Measurements from ENCODE around the gene CREB3L4.

- TF ChIP-seq, protein P1, sequence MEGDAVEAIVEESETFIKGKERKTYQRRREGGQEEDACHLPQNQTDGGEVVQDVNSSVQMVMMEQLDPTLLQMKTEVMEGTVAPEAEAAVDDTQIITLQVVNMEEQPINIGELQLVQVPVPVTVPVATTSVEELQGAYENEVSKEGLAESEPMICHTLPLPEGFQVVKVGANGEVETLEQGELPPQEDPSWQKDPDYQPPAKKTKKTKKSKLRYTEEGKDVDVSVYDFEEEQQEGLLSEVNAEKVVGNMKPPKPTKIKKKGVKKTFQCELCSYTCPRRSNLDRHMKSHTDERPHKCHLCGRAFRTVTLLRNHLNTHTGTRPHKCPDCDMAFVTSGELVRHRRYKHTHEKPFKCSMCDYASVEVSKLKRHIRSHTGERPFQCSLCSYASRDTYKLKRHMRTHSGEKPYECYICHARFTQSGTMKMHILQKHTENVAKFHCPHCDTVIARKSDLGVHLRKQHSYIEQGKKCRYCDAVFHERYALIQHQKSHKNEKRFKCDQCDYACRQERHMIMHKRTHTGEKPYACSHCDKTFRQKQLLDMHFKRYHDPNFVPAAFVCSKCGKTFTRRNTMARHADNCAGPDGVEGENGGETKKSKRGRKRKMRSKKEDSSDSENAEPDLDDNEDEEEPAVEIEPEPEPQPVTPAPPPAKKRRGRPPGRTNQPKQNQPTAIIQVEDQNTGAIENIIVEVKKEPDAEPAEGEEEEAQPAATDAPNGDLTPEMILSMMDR (IDR thresholded peaks at IDR 0.05): no peak
- TF ChIP-seq POLR2A (IDR thresholded peaks at IDR 0.05): no peak
- TF ChIP-seq POLR2AphosphoS5 (IDR thresholded peaks at IDR 0.05): no peak
Observed at GRCh38 chr1:153968972-153969371, 1.3 kb downstream of the CREB3L4 start.
